Activated T-cell treated with anti-CD3 and anti-CD28 coated beads for 1 hour (primary cell): ENCODE results near the gene SLC38A1.
"Not testable (repeated sequence)": the region's sequence is repeated elsewhere in the genome, so short reads cannot be mapped to it uniquely, and the experiment has no call there.

ENCODE experiments used
- DNase-seq: peaks from one replicate; pipeline ENCODE4 v3.0.0-alpha.2; 2020; ENCODE audit warnings: low read depth

Gene SLC38A1

DNA sequence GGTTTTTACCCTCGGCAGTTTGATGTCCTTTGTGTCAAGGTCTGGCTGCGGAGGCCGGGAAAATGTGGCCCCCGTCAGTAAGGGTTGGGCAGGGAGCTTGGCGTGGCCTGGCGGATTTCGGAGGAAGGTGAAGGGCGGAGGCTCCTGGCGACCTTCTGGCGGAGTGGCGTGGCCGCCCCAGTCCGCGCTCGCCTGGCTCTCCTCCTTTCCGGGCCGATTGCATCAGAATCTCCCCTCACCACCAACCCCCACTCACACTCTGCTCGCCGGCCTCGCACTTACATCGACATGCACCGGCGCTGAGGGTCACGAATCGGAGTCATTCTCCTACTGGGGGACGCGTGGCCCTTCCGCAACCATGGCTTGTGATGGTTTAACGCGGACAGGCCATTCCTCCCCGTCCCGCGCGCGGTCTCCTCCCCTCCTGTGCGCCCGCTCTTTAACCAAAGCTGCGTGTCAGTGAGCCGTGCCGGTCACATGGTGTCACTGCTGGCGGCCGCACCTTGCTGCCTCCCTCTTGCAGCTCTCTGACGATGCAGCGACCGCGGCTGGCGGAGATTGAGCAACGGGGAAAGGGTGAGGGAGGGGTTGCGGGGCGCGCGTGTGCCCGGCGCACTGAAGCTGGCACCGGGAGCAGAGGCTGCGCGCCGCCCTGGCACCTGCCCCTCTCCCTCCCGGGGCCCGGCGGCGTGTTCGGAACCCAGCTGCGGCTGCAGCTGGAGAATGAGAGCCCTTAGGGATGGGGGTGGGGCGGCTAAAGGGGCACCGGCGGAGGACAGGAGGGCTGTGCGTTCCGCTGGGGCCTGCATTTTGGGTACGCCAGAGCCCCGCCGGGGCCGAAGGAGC, at the start of gene SLC38A1:
Gene SLC38A1 (minus strand): TSS at position 461 of the 846 bp plus-strand sequence. CDS start 29,243 bp downstream, outside the sequence.
- peak; percentile 79 for DNase-seq

DNA sequence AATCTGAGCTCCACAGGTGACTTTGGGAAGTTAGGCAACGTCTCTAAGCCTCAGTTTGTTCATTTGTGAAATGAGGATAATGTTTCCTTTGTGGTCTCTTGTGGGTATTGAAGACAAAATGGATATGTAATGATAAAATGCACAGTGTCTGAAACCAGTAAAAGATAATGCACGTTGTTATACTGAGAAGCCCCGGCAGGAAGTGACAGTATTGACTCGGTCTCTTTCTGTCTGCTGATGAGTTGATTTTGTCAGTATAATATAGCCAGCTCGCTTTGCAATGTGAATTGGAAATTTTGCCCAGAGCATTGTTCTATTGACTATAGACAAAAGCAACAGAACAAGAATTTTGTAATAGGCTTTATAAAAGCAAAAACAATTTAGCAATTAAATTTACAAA, 49.2 kb upstream of the SLC38A1 start:
- no peak for DNase-seq

DNA sequence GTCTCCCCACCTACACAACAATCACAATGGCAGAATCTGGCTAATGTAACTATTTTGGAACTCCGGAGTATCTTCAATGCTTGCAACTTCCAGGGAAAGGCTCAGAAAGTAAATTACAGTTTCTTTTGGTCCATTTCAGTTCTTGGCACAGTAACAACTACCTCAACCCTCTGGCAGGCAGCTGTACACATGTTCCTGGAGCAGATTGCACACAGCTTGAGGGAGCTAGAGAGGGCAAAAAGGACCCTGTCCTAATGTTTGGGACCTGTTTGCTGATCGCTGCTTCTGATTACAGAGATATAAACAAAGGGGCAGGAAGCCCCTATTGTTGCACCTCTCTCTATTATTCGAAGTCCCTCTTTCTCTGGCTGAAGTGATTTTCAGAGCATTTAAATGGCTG, 35.2 kb upstream of the SLC38A1 start:
- DNase-seq: no peak

DNA sequence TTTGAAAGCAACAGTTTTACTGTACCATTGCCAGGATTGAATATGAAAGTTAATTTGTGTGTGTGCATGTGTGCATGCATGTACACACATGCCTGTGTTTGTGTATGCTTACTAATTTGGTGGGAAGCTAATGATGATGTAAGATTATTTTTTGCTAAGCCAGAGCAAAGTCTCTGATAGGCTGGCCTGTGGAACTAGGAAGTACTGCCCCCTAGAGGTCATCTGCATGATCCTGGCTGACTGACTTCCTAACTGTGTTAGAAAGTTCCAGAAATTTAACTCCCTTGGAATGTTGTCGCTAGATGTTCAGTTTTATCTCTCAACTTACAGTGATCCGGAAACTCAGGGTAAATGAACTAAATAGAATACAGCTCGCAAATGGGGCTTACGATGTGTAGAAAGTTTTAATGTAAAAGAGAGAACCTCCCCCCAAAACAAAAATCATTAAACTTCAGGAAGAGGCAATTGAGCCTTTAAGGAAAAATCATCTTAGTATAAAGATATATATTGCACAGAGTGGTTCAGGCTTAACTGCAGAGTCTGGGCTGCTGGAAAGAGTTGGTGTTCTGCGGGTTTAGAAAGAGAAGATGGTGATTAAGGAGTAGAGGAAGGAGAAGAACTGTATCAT, 34.3 kb upstream of the SLC38A1 start:
- peak; percentile 28 for DNase-seq

DNA sequence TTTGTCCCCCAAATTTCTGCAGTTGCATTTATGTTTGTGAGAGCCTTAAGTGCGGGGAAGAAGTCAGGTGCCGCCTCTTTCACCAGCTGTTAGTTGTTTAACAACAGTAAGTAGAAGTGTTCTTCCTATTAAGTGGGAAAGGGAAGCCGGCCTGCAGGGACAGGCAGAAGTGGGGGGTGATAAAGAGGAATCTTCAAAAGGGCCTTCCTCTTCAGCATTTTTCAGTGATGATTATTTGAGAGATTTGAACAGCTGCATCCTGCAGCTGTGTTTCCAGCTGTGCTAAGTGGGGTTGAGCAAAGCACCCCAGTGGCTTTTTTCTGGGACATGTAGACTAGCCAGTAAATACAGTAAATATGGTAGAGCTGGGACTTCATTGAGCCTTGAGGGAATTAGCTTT, 32.1 kb upstream of the SLC38A1 start:
- DNase-seq: no peak

DNA sequence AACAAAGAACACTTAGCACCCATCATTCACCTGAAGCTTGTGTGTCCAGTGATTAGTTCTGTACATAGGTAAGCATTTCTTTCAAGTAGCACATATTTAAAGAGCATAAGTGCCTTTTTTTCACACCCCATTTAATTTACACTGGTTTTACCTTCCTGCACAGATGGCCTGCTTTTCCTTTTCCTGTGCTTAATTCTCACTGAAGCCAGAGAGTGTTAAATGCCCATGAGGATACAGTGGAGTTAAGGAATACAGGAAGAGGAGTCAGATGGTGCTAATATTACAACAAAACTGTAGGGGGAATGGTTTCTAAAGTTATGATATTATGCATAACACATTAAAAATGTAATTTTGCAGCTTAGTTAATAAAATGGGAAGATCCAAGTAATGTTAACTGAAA, 31.0 kb upstream of the SLC38A1 start:
- DNase-seq: no peak

DNA sequence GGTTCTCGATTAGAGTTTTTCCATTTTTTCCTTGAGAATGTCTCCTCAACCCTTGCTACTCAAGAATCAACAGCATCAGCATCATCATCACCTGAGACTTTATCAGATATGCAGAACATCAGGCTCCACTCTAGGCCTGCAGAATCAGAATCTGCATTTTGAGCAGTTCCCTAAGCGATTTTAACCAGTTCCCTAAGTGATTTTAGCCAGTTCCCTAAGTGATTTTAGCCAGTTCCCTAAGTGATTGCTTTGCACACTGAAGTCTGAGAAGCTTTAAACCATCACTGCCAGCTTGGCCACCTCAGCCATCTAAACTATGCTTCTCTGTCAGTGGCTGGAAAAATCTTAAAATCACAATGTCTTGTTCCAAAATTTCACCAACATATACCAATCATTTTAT, 29.4 kb upstream of the SLC38A1 start:
- no peak for DNase-seq

DNA sequence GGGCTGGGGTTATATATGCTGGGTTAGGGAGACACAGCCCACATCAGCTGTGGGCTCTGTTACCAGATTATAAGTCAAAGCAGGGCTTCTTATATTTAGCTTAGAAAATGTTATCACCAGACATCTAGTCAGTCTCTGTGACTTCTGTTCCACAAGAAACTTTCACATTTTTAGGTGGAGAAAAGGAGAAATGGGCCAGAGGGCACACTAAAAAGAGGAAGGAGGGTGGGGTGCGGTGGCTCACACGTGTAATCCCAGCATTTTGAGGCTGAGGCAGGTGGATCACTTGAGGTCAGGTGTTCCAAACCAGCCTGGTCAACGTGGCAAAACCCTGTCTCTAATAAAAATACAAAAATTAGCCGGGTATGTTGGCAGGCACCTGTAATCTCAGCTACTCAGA, 28.0 kb upstream of the SLC38A1 start:
- no peak for DNase-seq

DNA sequence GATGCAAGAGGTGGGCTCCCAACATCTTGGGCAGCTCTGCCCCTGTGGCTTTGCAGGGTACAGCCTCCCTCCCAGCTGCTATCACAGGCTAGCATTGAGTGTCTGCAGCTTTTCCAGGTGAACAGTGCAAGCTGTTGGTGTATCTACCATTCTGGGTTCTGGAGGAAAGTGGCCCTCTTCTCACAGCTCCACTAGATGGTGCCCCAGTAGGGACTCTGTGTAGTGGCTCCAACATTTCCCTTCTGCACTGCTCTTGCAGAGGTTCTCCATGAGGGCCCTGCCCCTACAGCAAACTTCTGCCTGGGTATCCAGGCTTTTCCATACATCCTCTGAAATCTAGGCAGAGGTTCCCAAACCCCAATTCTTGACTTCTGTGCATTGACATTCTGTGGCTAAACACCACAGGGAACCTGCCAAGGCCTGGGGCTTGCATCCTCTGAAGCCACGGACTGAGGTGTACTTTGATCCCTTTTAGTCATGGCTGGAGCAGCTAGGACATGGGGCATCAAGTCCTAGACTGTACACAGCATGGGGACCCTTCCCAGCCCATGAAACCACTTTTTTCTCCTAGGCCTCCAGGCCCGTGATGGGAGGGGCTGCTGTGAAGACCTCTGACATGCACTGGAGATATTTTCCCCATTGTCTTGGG, 24.0 kb upstream of the SLC38A1 start:
- DNase-seq: no peak

DNA sequence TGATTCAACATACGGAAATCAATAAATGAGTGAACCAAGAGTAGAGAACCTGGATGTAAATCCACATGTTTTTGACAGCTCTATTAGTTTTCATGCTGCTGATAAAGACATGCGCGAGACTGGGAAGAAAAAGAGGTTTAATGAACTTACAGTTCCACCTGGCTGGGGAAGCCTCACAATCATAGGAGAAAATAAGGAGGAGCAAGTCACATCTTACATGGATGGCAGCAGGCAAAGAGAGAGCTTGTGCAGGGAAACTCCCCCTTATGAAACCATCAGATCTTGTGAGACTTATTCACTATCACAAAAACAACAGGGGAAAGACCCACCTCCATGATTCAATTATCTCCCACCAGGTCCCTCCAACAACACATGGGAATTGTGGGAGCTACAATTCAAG, 23.1 kb upstream of the SLC38A1 start:
- not testable (repeated sequence) for DNase-seq

DNA sequence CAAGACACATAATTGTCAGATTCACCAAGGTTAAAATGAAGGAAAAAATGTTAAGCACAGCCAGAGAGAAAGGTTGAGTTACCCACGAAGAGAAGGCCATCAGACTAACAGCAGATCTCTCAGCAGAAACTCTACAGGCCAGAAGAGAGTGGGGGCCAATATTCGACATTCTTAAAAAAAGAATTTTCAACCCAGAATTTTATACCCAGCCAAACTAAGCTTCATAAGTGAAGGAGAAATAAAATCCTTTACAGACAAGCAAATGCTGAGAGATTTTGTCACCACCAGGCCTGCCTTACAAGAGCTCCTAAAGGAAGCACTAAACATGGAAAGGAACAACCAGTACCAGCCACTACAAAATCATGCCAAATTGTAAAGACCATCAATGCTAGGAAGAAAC, 16.3 kb upstream of the SLC38A1 start:
- not testable (repeated sequence) for DNase-seq

DNA sequence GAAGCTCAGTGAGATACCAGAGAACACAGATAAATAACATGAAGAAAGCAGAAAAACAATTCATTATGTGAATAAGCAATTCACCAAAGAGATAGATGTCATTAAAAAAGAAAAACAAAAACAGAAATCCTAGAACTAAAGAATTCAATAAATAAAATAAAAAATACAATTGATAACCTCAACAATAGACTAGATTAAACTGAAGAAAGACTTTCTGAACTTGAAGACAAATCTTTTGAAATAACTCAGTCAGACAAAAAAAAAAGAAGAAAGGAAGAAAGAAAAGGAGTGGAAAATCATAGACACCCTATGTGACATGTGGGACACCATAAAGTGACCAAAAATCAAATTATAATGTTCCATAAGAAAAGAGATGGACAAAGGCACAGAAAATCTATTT, 14.0 kb upstream of the SLC38A1 start:
- no peak for DNase-seq

DNA sequence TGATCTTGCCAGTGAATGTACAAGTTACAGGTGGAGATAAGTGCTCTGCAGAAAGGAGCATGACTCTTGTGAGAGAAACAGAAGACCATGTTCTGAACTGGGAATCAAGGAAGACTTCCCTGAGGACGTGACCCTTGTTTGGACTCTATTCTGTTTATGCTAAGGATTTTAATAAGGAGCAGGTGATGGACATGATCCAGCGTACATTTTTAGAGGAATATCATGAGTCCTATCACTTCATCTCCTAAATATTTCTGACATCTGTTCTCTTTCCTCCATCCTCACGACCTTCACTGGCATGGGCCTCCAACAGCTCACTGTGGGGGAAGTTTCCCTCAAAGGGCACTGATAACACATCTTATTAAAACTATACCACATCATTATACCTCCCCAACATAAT, 7.9 kb upstream of the SLC38A1 start:
- no peak for DNase-seq

DNA sequence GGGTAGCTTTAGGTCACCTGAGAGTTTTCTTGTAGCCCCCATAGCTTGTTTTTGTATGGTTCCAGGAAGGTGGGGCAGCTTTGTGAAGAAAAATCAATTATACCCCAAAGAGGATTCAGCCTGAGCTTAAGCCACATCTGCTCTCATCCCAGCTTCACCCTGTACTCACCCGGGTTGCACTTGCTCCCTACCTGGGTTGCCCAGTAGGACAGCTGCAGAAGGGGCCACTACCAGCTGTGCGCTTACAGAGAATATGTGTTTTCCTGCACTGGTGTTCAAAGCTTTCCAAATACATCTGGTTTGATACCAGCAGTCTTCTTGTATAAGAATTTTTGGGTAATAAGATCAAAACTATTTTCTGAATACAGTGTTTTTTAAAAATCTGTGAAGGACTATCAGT, 3.0 kb upstream of the SLC38A1 start:
- DNase-seq: no peak

DNA sequence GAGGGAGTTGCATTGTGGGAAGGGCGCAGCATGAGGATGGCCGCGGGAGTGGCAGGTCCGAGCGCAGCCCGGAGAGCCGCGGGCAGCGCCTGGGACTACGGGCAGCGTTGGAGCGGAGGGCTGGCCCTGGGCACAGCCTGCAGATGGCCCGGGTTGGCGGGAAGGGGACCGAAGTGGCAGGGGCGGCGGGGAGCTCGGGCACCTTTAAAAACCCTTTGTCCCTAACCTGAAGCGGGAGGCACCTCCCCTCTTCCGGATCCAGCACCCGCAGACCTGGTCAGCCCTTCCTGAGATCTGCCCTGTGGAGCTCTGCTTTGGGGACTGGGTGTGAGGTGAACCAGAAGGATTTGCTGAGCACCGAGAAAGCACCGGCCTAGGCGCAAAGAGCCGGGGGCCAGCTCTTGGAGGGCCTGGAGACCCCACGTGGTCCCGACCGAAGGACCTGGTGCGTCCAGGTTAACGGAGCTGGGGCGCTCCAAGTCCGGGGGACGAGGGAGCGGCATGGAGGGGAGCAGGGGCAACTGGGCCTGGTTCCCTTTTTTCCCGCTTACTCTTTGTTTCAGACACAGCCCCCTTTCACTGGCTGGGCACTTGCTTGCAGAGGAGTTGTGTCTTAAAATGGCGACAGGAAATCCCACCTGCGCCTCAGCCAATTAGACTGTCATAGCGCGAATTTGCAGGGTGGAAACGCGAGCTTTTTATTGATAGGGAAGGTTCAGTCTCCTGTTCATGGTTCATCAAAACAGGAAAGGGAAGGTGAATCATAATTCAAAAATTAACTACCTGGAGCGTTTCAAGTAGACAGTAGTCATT, 792 bp upstream of the SLC38A1 start:
- peak; percentile 47 for DNase-seq

DNA sequence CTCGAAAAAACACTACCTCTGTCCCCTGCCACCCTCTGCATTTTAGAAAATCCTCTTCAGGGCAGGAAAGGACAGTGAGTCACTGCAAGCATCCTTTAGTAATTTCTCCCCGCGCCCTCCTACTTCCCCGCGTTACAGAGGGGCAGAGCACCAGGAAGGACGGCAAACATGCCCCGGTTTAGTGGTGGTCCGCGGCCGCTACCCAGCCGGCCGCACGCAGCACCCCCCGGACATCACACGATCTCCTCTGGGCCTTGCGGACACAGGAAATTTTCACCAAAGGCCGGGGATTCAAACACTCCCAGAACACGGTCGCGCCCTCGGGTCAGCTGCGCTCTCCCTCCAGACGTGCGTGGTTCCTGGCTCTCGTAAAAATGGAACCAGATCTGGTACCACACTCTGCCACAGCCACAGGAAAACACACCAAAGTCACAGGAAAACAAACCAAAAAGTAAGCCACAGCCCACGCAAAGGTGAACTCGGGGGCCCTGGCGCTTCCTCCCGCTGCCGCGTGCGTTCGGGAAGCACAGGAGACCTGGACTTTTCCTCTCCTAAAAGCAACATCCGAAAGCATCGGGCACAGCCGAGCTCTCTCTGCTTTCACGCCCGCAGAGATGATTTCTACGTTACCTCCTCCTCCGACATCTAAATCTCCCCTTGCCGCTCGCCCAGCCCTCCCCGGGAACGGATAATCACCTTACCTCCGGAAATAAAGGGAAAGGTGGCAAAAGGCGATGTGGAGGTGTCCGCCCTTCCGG, 839 bp downstream of the SLC38A1 start:
- DNase-seq: peak; percentile 30

DNA sequence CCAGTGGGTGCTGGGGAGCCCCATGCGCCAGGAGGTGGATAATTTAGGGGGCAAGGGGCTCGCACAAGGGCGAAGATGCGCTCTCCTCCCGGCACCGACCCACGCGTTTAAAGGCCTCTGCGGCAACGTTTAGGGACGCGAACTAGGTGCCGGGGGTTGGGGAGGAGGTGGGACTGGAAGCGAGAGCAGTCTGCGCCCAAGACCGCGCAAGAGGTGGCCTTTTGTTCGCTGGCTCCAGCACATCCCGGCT, 1.3 kb downstream of the SLC38A1 start:
- DNase-seq: peak; percentile 6

DNA sequence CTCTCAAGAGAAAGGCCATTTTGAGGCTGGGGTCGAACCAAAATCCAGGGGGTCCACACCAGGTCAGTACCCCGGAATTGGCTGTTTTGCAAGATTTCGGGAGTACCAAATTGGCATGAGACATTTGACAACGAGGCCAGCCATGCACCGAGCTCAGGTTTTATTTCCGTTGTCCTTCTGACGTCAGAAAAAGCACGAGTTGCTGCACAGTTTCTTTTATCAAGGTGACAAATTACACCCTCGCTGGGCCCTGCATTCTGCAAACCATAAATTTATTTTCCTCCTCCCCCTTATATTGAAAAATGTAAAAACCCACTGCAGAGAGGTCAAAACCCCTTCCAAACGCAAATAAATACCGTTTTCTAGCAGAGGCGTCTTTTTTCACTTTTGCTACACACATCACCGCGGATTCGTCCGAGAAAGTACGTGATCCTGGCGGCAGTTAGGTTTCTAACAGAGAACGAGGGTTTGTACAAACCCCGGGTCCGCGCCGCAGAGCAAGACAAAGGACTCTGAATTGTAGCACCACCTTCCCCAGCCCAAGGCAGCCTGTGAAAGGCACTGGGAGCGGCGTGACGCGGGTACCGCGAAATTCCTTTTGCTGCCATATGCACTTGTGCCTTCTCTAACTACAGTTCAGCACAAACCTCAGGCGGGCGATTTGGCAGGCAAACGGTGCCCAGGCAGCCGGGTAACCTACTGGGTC, 1.8 kb downstream of the SLC38A1 start:
- peak; percentile 44 for DNase-seq

DNA sequence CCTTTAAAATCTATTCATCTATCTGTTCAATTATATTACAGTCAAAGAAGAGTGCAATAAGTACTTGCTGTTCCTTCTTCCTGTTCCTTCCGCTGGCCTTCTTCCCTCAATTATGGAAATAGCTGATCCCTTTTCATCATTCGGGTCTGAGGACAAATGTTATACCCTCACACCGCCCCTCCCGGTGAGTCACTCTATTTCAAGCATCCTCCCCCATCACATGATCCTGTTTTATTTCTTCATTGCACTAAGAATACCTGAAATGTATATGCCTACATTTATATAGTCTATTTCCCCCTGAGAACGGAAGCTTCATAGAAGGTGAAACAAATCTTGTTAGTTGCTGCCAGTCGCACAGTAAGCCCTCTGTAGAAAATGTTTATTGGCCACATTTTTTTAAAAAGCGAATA, 2.5 kb downstream of the SLC38A1 start:
- peak; percentile 26 for DNase-seq

DNA sequence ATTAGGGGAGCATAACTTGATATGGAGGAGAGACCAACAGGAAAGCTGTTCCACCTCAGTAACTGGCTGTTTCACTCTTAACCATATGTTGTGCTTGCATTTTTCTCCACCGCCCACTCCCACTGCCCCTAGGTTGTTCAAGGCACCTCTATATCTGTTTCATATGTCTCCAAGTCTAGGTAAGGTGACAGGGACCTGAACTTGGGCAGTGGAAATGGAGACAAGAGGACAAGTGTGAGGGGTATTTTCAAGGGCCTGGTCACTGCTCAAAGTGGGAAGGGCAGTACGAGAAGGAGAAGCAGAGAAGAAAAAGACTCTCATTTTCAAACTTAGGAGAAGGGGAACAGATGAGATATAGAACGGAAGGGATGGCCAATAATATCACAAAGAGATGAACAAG, 3.1 kb downstream of the SLC38A1 start:
- no peak for DNase-seq

DNA sequence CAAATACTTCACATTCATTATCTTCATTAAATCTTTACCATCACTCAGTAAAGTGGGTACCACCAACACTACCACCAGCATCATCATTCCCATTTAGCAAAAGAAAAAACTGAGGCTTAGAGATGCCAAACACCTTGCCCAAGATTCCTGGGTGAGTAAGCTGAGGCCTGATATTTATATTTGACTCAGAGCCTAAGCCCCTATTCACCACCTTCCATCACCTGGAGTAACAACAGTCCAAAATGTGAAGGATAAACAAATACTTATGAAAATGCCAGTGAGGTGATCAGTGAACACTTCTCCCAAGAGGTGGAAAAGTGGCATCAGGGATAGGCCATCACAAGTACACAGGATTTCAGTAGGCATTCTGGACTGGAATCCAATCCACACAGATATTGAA, 3.7 kb downstream of the SLC38A1 start:
- DNase-seq: no peak
